HUES6 (cell line): ENCODE measurements around the gene TNIK.
A peak's percentile ranks its signal among the peaks of the same experiment; 100 is the strongest.

Experiments used
- H3K27ac ChIP-seq: 2 replicates; pipeline ENCODE4 v1.7.0; 2013; ENCODE audit warnings: low read depth, mild to moderate bottlenecking, low read length, inconsistent platforms
- H3K27me3 ChIP-seq: 2 replicates; pipeline ENCODE4 v1.6.1; 2013; ENCODE audit warnings: low read length; ENCODE audit not compliant: control insufficient read depth, insufficient read depth
- H3K36me3 ChIP-seq: 2 replicates; pipeline ENCODE4 v1.6.1; 2013; ENCODE audit warnings: low read length; ENCODE audit not compliant: control insufficient read depth, insufficient read depth
- H3K4me1 ChIP-seq: 2 replicates; pipeline ENCODE4 v1.6.1; 2013; ENCODE audit warnings: low read length; ENCODE audit not compliant: control insufficient read depth, insufficient read depth
- H3K4me3 ChIP-seq: 2 replicates; pipeline ENCODE4 v1.5.1; 2013; ENCODE audit warnings: low read depth, low read length
- H3K9ac ChIP-seq: one replicate; pipeline ENCODE4 v1.6.1; 2013; ENCODE audit warnings: mild to moderate bottlenecking, low read length
- H3K9me3 ChIP-seq: 2 replicates; pipeline ENCODE4 v1.6.1; 2013; ENCODE audit warnings: low read depth, low read length; ENCODE audit not compliant: control insufficient read depth, insufficient read depth

TNIK gene

DNA sequence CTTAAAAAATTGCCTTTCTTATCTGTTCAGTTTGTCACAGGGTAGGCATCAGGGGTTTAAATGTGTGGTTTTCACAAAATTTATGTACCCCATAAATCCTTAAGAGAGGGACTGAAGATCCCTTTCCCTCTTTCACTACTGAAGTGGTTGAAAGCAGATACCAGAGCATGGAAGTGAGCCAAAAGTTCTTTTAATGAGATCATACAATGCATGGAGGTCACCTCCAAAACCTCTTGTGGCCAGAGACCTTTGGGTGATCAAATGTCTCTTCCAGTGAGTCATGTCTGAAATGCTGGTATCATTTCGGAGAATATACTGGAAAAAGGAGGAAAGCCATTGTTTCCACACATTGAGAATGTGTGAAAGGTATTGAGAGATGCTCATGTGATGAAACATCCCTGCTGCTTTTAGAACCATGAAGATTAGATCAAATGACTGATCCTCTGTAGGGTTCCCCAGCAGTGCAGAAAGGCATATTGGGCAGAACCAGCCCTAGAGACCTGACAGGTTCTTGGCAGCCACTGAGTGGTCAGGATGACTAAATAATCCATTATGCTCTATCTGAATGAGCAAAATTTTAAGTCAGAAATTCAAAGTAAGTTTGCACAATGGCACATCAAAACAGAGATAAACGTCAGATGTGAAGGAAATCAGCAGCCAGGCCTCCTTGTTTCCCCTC lies 267.9 kb downstream of the TNIK start:
- Histone ChIP-seq H3K9ac (no peak overlapping the region), H3K27me3 (no peaks in the 10 kb centered on the region), H3K4me1 (peaks cover 3% of the 10 kb centered on the region), H3K36me3 (no peaks in the 10 kb centered on the region), H3K27ac (no peak overlapping the region), H3K4me3 (no peak overlapping the region), H3K9me3 (no peaks in the 10 kb centered on the region)

DNA sequence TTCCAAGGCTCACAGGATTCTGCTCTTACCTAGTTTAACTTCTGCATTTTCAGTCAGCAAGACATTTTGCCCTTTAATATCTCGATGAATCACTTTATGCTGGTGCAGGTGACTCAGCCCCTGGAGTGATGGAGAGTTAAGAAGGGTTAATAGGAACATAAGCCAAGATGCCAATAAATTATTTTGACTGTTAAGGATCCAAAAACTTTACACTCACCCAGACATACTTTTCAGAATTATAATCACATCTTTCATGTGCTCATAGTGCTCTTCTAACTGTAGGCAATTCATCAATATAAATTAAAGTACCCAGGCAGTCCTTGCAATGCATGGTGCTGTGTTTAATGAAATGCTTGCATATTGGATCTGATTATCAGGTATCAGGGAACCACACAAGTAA lies 269.5 kb downstream of the TNIK start:
- Histone ChIP-seq H3K36me3 (no peaks in the 10 kb centered on the region), H3K9ac (no peak overlapping the region), H3K27ac (no peak overlapping the region), H3K4me3 (no peak overlapping the region), H3K9me3 (no peaks in the 10 kb centered on the region), H3K4me1 (peaks cover 12% of the 10 kb centered on the region), H3K27me3 (no peaks in the 10 kb centered on the region)

DNA sequence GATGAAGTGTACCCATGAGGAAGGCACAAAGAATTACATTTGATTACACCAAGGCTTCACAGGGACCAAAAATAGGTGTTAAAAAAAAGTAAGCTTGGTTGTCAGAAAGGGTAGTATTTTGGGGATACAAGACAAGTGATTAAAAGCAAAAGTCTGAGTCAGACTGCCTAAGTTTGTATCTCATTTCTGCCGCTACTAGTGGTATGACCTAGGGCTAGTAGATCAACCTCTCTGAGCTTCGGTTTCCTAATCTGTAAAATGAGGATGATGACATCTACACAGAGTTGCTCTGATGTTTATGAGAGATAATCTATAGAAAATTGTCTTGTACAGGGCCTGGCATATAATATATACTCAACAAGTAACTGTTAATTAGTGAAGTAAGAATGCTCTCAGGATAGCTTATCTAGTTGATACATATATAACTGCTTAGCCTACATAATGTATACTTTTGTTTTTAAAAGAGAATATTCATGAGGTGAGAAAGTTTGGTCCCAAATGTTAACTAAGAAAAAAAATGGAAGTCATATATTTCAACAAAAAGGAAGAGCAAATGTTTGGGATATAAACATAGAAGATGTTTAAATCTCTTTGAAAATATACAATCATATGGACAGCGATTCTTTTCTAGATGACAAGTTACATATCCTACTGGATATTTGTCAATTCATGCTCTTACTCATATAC lies 270.7 kb downstream of the TNIK start:
- no peaks in the 10 kb centered on the region for H3K36me3 ChIP-seq
- no peak overlapping the region for H3K9ac ChIP-seq
- H3K27ac ChIP-seq, result no peak overlapping the region
- no peaks in the 10 kb centered on the region for H3K27me3 ChIP-seq
- H3K4me3 ChIP-seq, result no peak overlapping the region
- H3K4me1 ChIP-seq, result peaks cover 12% of the 10 kb centered on the region
- no peaks in the 10 kb centered on the region for H3K9me3 ChIP-seq

DNA sequence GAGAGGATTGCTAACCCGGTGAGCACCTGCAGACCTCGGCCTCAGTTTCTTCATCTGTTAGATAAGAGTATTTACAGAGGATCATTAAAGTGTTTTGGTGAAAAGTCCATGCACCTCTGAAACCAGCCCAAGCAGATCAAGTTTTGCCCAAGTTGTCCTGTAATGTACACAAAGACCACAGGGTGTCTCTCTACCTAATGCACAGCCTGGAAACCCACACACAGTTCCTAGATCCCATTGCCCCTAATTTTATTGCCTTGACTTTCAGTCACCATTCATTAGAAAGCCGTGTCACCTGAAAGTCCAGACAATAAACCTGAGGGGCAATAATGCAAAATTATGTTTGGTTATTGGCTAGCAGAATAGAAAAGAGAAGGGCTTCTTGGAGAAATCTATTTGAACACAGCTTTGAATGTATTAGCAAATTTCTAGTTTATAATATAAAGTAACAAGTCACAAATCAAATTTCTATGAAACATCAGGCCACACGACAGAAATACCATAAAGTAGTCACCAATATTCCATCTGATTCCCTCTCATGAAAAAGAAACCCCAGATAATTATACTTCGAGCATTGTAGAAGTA lies 272.4 kb downstream of the TNIK start:
- H3K9ac ChIP-seq, result no peak overlapping the region
- H3K36me3 ChIP-seq, result no peaks in the 10 kb centered on the region
- H3K27ac ChIP-seq, result no peak overlapping the region
- peaks cover 17% of the 10 kb centered on the region for H3K4me1 ChIP-seq
- no peaks in the 10 kb centered on the region for H3K9me3 ChIP-seq
- no peak overlapping the region for H3K4me3 ChIP-seq
- no peaks in the 10 kb centered on the region for H3K27me3 ChIP-seq

DNA sequence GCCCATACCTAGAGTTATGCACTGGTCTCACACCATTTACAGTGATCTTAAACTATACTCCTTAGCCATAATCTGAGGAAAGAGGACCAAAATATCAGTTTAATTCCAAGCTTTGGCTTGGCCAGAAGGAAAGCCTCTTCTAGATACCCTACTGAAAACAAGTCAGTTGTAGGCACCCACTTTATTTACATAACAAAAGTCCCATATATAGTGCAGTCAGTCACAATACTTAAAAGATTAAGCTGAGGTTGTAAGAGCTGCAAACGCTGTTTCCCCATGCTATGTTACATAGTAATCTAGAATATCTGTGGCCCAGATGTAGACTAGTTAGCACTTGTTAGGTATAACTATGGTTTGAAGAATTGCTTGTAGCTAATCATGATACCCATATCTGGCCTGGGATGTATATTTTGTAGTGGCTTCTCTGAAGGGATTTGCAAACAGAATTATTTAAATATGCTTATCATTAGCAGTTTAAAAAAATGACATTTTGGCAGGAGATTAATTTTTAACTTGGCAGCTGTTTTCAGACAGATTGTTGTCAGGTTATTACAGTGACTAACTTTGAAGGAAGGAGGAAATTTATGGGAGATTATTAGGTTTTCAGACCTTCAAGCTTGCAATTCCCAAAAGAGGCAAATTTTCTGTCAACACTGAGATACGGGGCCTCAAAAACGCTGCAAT lies 273.2 kb downstream of the TNIK start:
- no peak overlapping the region for H3K9ac ChIP-seq
- H3K27me3 ChIP-seq, result no peaks in the 10 kb centered on the region
- no peaks in the 10 kb centered on the region for H3K9me3 ChIP-seq
- H3K4me3 ChIP-seq, result no peak overlapping the region
- 0 out of 2 replicates have a peak overlapping the region, but pooled peaks have one; percentile 14 for H3K27ac ChIP-seq
- peaks cover 18% of the 10 kb centered on the region for H3K4me1 ChIP-seq
- no peaks in the 10 kb centered on the region for H3K36me3 ChIP-seq

DNA sequence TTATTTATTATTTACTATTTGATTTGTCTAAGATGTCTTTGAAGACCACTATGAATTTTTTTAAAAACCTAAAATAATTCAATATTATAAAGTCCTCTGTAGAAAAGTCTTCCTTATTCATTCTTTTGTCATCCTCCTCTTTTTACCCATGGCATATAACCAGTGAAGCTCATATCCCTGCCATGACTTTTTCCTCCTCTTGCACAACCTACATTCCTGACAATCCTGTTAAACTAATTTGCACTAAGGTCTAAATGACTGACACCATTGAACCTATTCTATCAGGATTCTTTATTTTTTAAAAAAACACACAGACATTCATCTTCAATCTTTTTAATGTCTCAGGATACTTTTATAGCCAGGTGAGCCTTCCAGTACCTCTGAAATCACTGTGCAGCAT lies 273.8 kb downstream of the TNIK start:
- no peaks in the 10 kb centered on the region for H3K9me3 ChIP-seq

DNA sequence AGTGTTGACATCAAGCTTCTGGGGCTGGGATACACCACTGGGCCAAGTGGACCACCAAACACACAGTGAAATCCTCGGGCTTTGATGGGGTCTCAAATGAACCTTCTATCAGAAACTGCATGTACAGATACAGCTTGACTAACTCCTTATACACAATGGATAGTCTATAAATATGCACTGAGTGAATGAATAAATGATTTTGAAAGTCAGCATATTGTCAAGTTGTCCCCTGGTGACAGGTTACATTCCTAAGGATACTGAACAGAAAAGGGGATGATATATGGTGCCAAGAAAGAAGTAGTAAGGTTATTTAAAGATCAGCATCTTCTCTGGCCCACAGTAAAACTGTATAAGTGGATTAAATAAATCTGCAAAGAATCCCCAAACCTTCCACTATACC lies 274.2 kb downstream of the TNIK start:
- Histone ChIP-seq H3K27me3 (no peaks in the 10 kb centered on the region), H3K27ac (no peak overlapping the region), H3K9ac (no peak overlapping the region), H3K36me3 (no peaks in the 10 kb centered on the region), H3K4me1 (peaks cover 18% of the 10 kb centered on the region), H3K4me3 (no peak overlapping the region), H3K9me3 (no peaks in the 10 kb centered on the region)

More for the DNA sequence above, 273.8 kb downstream of the TNIK start:
- Histone ChIP-seq H3K27me3 (no peaks in the 10 kb centered on the region), H3K36me3 (no peaks in the 10 kb centered on the region), H3K27ac (no peak overlapping the region), H3K9ac (no peak overlapping the region), H3K4me3 (no peak overlapping the region), H3K4me1 (peaks cover 18% of the 10 kb centered on the region)

DNA sequence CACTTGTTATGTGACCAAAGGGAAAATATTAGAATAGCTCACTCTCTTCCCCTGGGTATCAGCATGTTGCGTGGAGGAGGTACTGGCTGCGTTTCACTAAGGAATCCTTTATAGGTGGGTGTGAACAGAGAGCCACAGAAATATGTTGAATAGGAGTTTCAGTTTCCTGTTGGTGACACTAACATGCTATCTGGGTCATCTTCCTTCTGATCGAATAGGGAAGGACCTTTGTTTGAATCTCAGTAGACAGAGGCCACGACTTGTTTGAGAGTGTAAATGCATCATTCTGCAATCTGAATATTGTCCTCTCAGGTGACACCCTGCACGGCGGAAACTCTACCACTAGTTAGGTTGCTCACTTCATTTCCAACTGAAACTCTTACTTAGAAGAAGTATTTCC lies 275.8 kb downstream of the TNIK start:
- Histone ChIP-seq H3K9me3 (no peaks in the 10 kb centered on the region), H3K27ac (no peak overlapping the region), H3K4me3 (no peak overlapping the region), H3K27me3 (no peaks in the 10 kb centered on the region), H3K36me3 (no peaks in the 10 kb centered on the region), H3K4me1 (peaks cover 18% of the 10 kb centered on the region), H3K9ac (no peak overlapping the region)

DNA sequence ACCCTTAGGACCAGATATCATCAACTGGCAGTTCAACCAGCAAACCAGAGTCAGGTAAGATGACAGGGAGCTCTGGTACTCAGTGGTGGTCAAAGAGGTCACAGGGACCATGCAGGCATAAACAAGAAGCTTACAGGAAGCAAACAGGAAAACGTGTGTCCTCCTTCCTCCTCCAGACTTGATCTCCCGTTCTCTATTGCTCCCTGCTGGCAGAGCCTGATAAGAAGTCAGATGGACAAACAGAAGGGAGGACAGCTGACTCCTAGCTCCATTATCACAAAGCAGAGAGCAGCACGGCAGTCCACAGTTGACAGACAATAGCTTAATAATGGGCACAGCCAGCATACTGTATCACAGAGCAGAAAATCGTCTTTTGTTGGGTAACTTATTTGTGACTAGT lies 277.2 kb downstream of the TNIK start:
- no peaks in the 10 kb centered on the region for H3K9me3 ChIP-seq
- no peak overlapping the region for H3K9ac ChIP-seq
- no peak overlapping the region for H3K27ac ChIP-seq
- no peaks in the 10 kb centered on the region for H3K27me3 ChIP-seq
- H3K4me3 ChIP-seq, result no peak overlapping the region
- no peaks in the 10 kb centered on the region for H3K36me3 ChIP-seq
- H3K4me1 ChIP-seq, result peaks cover 18% of the 10 kb centered on the region

DNA sequence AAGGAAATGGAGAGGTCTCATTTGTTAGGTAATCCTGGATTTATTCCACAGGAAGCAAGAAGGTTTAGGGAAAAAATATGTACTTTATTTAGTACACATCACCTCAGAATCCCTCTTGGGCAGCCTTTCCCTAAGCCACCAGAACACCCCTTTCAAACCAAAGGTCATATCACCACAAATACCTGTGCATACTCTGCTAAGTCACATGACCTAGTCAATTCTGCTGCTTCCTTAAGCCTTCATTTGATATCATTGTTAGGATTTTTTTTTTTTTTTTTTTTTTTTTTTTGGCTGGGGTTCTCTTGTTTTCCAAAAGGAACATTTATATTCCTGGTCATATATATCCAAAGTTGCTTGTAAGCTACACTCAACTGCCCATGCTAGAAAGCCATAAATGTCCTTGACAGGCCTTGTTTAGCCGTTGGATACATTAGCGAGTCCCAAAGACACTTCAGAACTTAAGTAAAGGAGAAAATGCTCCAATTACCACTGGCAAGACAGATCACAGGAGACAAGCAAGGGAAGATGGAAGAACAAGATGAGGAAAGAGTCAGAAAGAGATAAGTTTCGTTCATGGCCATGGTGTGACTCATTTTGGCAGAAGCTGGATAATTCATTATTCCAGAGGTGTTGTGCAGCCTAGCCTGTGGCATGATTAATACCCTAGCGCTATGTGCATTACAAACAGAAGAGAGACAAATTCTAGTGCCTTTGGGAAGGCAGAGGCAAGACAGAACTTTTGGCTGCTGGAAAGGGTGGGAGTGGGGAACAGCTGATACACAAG lies 278.1 kb downstream of the TNIK start:
- Histone ChIP-seq H3K4me1 (peaks cover 13% of the 10 kb centered on the region), H3K9ac (no peak overlapping the region), H3K4me3 (no peak overlapping the region), H3K27ac (no peak overlapping the region), H3K27me3 (no peaks in the 10 kb centered on the region), H3K9me3 (no peaks in the 10 kb centered on the region), H3K36me3 (no peaks in the 10 kb centered on the region)
